ENCODE measurements around the gene CTDSP1.

GRCh38 chr2:218368150-218368528, 31.5 kb upstream of the CTDSP1 start:
- TF ChIP-seq POLR2A (IDR thresholded peaks at IDR 0.05; ENCODE audit: low read length) (no peak), JUN (IDR thresholded peaks at IDR 0.05) (no peak; a peak in 1 of 5 replicates), CTCF (IDR thresholded peaks at IDR 0.05) (no peak)
